LNCaP clone FGC (cell line): ENCODE data around the gene HOXD1.

ENCODE experiments used
- DNase-seq: peaks from one replicate; pipeline ENCODE4 v3.0.0-alpha.2; 2011; ENCODE audit warnings: low read depth
- H3K4me3 ChIP-seq: 2 replicates; pipeline ENCODE4 v1.5.1; 2011; ENCODE audit warnings: mild to moderate bottlenecking, low read depth, low read length, control low read depth
- TF ChIP-seq, protein P1 (sequence below): IDR thresholded peaks from 2 replicates; pipeline ENCODE4 v1.5.1; 2012; ENCODE audit warnings: mild to moderate bottlenecking; ENCODE audit not compliant: control insufficient read depth, insufficient read depth; ENCODE audit errors: extremely low read depth

HOXD1 gene

DNA sequence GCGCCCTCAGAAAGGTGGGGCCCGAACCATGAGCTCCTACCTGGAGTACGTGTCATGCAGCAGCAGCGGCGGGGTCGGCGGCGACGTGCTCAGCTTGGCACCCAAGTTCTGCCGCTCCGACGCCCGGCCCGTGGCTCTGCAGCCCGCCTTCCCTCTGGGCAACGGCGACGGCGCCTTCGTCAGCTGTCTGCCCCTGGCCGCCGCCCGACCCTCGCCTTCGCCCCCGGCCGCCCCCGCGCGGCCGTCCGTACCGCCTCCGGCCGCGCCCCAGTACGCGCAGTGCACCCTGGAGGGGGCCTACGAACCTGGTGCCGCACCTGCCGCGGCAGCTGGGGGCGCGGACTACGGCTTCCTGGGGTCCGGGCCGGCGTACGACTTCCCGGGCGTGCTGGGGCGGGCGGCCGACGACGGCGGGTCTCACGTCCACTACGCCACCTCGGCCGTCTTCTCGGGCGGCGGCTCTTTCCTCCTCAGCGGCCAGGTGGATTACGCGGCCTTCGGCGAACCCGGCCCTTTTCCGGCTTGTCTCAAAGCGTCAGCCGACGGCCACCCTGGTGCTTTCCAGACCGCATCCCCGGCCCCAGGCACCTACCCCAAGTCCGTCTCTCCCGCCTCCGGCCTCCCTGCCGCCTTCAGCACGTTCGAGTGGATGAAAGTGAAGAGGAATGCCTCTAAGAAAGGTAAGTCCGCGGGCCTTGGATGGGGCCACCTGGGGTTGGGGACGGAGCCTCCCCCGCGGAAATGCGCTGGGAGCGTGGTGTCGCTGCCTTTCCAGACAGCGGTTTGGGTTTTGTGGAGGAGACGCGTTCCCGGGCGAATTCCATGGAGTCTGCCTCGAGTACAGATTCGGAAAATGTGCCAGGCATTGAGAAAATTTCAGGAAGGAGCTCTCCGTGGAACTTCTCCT is 559 bp downstream of the HOXD1 start:
- TF ChIP-seq, protein P1, sequence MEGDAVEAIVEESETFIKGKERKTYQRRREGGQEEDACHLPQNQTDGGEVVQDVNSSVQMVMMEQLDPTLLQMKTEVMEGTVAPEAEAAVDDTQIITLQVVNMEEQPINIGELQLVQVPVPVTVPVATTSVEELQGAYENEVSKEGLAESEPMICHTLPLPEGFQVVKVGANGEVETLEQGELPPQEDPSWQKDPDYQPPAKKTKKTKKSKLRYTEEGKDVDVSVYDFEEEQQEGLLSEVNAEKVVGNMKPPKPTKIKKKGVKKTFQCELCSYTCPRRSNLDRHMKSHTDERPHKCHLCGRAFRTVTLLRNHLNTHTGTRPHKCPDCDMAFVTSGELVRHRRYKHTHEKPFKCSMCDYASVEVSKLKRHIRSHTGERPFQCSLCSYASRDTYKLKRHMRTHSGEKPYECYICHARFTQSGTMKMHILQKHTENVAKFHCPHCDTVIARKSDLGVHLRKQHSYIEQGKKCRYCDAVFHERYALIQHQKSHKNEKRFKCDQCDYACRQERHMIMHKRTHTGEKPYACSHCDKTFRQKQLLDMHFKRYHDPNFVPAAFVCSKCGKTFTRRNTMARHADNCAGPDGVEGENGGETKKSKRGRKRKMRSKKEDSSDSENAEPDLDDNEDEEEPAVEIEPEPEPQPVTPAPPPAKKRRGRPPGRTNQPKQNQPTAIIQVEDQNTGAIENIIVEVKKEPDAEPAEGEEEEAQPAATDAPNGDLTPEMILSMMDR = no peak
- DNase-seq = no peak
- peak overlapping the region; percentile 21 for H3K4me3 ChIP-seq

DNA sequence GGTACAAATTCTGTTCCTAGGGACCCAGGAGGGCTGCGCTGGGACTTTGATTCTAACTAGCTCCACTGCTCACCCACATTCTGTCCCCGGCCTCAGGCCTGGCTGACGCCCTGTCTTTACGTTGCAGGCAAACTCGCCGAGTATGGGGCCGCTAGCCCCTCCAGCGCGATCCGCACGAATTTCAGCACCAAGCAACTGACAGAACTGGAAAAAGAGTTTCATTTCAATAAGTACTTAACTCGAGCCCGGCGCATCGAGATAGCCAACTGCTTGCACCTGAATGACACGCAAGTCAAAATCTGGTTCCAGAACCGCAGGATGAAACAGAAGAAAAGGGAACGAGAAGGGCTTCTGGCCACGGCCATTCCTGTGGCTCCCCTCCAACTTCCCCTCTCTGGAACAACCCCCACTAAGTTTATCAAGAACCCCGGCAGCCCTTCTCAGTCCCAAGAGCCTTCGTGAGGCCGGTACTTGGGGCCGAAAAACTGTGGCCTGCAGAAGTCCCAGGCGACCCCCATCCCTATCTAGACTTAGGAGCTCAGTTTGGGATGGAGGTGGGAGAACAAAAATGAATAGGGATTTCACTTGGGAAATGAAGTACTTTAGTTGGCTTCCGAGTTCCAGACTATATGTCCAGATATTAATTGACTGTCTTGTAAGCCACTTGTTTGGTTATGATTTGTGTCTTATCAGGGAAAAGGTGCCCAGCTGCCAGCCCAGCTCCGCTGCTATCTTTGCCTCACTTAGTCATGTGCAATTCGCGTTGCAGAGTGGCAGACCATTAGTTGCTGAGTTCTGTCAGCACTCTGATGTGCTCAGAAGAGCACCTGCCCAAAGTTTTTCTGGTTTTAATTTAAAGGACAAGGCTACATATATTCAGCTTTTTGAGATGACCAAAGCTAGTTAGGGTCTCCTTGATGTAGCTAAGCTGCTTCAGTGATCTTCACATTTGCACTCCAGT is 1.5 kb downstream of the HOXD1 start:
- no peak overlapping the region for H3K4me3 ChIP-seq
- no peak for DNase-seq
- TF ChIP-seq, protein P1 = no peak

DNA sequence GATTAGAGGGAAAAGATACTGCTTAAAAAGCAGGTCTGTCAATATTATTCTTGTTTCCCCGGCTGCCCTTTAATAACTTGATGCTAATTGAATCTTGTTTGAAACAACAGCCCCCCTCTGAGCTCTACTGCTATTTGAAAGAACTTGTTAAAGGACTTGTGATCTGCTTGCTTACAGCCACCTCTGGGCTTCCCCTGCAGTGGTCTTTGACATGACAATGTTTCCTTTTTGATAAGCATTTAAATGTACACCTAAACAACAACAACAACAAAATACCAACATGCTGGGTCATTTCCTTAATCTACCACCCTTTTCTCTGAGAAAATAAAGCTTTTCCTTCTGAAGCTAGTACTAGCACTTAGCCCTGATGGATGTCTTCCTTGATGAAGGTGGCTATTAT is 3.9 kb downstream of the HOXD1 start:
- no peak for DNase-seq
- TF ChIP-seq, protein P1 = no peak

DNA sequence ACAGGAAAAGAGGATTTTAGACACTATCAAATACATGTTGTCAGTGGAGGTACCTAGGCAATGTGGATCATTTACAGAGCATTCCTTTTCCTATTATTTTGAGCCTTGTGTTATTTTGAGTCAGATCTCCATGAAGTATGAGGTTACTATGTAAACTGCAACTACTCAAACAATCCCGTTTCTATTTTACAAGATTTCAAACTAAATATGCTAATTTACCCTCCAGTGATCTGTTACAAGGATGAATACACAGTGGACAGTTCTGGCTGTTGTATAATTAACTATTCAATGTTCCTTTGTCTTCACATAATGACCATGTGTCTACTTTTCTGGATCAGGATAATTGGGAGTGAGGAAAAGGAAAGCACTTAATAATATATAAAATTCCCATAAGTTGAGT is 4.6 kb downstream of the HOXD1 start:
- H3K4me3 ChIP-seq = no peak overlapping the region
- DNase-seq = no peak
- TF ChIP-seq, protein P1 = no peak

More for the DNA sequence above, 3.9 kb downstream of the HOXD1 start:
- H3K4me3 ChIP-seq = no peak overlapping the region

DNA sequence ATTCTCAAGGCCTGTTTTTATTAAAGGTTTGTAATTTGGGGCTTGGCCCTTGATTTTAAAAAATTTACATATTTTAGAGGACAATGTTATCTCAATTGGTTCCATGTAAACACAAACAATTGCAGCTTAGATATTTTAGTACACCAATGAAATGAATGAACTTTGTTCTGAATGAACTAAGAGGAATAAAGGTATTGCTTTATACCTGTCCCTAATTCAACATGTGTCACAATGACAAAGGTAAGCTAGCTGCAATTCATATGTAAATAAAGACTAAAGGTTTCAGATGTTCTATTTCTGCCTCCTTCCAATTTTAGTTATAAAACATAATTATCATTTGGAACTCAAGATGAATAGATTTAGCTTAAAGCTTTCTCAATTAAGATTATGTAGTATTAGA is 11.4 kb downstream of the HOXD1 start:
- H3K4me3 ChIP-seq = no peak overlapping the region
- DNase-seq = no peak
- TF ChIP-seq, protein P1 = no peak

DNA sequence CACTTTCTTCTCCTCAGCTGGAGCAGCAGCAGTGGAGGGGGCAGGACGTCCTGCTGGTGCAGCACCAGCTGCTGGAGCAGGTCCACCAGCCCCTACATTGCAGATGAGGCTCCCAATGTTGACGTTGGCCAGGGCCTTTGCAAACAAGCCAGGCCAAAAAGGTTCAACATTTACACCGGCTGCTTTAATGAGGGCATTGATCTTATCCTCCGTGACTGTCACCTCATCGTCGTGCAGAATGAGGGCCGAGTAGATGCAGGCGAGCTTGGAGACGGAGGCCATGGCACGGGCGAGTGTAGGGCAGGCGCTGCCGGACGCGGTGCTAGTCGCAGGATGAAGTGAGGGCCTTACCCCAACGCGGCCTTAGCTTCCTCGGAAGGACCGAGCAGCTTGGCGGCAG is 12.5 kb downstream of the HOXD1 start:
- no peak overlapping the region for H3K4me3 ChIP-seq
- TF ChIP-seq, protein P1 = no peak
- DNase-seq = no peak
